AG09309 (cell line): ENCODE data around the gene EFHD2.

Experiments
- DNase-seq: peaks from one replicate; pipeline ENCODE4 v3.0.0-alpha.2; 2010; ENCODE audit warnings: low read depth
- H3K4me3 ChIP-seq: 2 replicates; pipeline ENCODE4 v1.5.1; 2011; ENCODE audit warnings: mild to moderate bottlenecking, low read depth, low read length, moderate library complexity; ENCODE audit not compliant: control insufficient read depth
- CTCF ChIP-seq: IDR thresholded peaks from 2 replicates; pipeline ENCODE4 v1.5.1; 2011; ENCODE audit warnings: mild to moderate bottlenecking, low read depth, low read length, inconsistent platforms; ENCODE audit not compliant: insufficient read depth, control insufficient read depth; ENCODE audit errors: missing control alignments

EFHD2 gene

GRCh38 chr1:15412175-15412800, 2.6 kb downstream of the EFHD2 start:
- no peak for DNase-seq
- no peak overlapping the region for H3K4me3 ChIP-seq
- TF ChIP-seq CTCF = no peak

GRCh38 chr1:15412843-15413242, 3.2 kb downstream of the EFHD2 start:
- no peak for TF ChIP-seq CTCF
- H3K4me3 ChIP-seq = no peak overlapping the region
- DNase-seq = no peak

- no peak for TF ChIP-seq CTCF
- DNase-seq = no peak
- H3K4me3 ChIP-seq = no peak overlapping the region
These were observed 4.1 kb downstream of the EFHD2 start for GRCh38 chr1:15413563-15414444.

GRCh38 chr1:15414445-15414983, 4.8 kb downstream of the EFHD2 start:
- no peak overlapping the region for H3K4me3 ChIP-seq
- no peak for DNase-seq
- TF ChIP-seq CTCF = no peak

GRCh38 chr1:15417059-15417934, 7.6 kb downstream of the EFHD2 start:
- no peak overlapping the region for H3K4me3 ChIP-seq
- no peak for DNase-seq
- TF ChIP-seq CTCF = no peak
